ENCODE data around the gene CRTC3.

DNA sequence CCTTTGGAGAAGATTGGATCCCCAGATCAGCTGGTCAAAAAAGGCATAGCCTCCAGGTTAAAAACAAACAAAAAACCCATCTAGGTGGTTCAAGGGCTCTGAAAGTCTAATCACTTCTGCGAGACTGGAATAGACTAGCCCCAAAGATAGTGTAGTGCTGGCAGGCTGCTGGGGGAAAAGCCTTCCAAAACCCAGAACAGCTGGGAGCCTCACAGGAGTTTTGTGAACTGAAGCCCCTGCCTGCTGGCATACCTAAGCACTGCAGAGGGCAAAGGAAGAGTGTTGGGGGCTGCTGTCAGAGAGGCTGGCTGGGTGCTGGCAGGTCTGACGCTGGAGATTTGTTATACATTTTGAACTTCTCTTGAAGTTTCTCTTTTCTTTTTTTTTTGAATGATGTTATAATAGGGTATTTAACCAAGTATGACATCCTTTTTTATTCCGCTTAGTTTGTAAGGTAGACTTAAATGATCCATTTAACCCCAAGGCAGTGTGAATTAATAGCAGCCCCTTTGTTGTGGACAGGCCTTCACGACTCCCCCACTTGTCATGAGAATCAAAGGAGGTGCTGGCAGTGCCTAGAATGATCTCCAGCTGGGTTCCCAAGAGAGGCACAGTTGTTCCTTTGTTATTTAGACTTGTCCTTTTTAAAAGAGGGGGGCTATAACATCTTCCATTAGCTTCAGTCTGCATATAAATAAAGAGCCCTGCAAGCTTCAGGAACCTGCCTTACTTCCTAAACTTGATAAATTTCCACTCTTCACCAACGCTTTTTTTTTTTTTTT, 53.9 kb downstream of the CRTC3 start:
- no peak for TF ChIP-seq YY1 (IDR thresholded peaks at IDR 0.05; ENCODE audit: insufficient read depth, insufficient read length)
- TF ChIP-seq SUZ12 (IDR thresholded peaks at IDR 0.05; ENCODE audit: extremely low read depth, insufficient read depth, insufficient read length) = no peak
- TF ChIP-seq ZNF274 (IDR thresholded peaks at IDR 0.05; ENCODE audit: low read depth, low read length) = no peak

Data from NT2/D1 (cell line).